Naive thymus-derived CD4-positive, alpha-beta T cell (primary cell): ENCODE results near the gene AIF1L. TPM values are rescaled to one million over a fixed set of nuclear protein-coding genes. Genes with fewer than 3 reads are reported as not detected.
A peak's percentile ranks its signal among the peaks of the same experiment; 100 is the strongest.
"Not testable (repeated sequence)": the region's sequence is repeated elsewhere in the genome, so short reads cannot be mapped to it uniquely, and the experiment has no call there.

ENCODE experiments used
- ATAC-seq: fragments of 150-1000 bp; cut with Tn5 transposase; 2 replicates; pipeline ENCODE4 v1.10.0; 2021; ENCODE audit warnings: mild to moderate bottlenecking, moderate library complexity
- CTCF ChIA-PET: fragments of 350-600 bp; sonication (Branson Sonifier 250); formaldehyde crosslinking; loops from one replicate; lab custom pipeline; 2021; ENCODE audit warnings: antibody characterized with exemption; lab: Charles Lee
- POLR2A ChIA-PET: fragments of 350-600 bp; sonication (Branson Sonifier 250); formaldehyde crosslinking; loops from one replicate; lab custom pipeline; 2021; ENCODE audit warnings: antibody characterized with exemption, inconsistent platforms; lab: Charles Lee
- DNase-seq, 9 donors: peaks; one replicate each; pipeline versions ENCODE4 v3.0.0 to v3.0.0-alpha.2; 2020 to 2022; ENCODE audit warnings: mixed read lengths in 1 of 9
- H3K27ac ChIP-seq: one replicate; pipeline ENCODE4 v1.7.0; 2013; ENCODE audit warnings: mild to moderate bottlenecking, low read depth, low read length, moderate library complexity
- H3K27me3 ChIP-seq, 2 donors: one replicate each; pipeline ENCODE4 v1.7.0; 2013; ENCODE audit warnings: low read length in 2 of 2, mild to moderate bottlenecking in 2 of 2, moderate library complexity in 2 of 2; ENCODE audit not compliant: control insufficient read depth in 2 of 2, insufficient read depth in 2 of 2
- H3K36me3 ChIP-seq, 3 experiments: 1 replicate in 2 of 3; 2 replicates in 1 of 3; pipeline ENCODE4 v1.7.0; 2013; ENCODE audit warnings: low read length in 3 of 3, mild to moderate bottlenecking in 3 of 3, moderate library complexity in 1 of 3; ENCODE audit not compliant: insufficient read depth in 3 of 3, control insufficient read depth in 2 of 3
- H3K4me1 ChIP-seq, 2 donors: one replicate each; pipeline ENCODE4 v1.7.0; 2013; ENCODE audit warnings: low read length in 2 of 2, mild to moderate bottlenecking in 2 of 2, moderate library complexity in 1 of 2; ENCODE audit not compliant: control insufficient read depth in 2 of 2, insufficient read depth in 2 of 2
- H3K4me3 ChIP-seq: 2 replicates; pipeline ENCODE4 v1.7.0; 2013; ENCODE audit warnings: mild to moderate bottlenecking, low read length
- H3K9me3 ChIP-seq, 3 experiments: 1 replicate in 2 of 3; 2 replicates in 1 of 3; pipeline ENCODE4 v1.7.0; 2013; ENCODE audit warnings: low read length in 3 of 3; ENCODE audit not compliant: control insufficient read depth in 2 of 3
- H3K27ac Mint-ChIP-seq, 9 donors: one replicate each; pipeline ENCODE4 v1.8.0; 2020 to 2022; ENCODE audit warnings: mixed read lengths in 9 of 9, mild to moderate bottlenecking in 8 of 9, moderate library complexity in 5 of 9, inconsistent platforms in 2 of 9
- H3K27me3 Mint-ChIP-seq, 5 donors: one replicate each; pipeline ENCODE4 v1.8.0; 2021 to 2022; ENCODE audit warnings: mixed read lengths in 5 of 5, mild to moderate bottlenecking in 1 of 5
- H3K36me3 Mint-ChIP-seq, 5 donors: one replicate each; pipeline ENCODE4 v1.8.0; 2020 to 2022; ENCODE audit warnings: mixed read lengths in 5 of 5, mild to moderate bottlenecking in 3 of 5, inconsistent platforms in 1 of 5
- H3K4me1 Mint-ChIP-seq, 7 donors: one replicate each; pipeline ENCODE4 v1.8.0; 2020 to 2022; ENCODE audit warnings: mixed read lengths in 7 of 7, mild to moderate bottlenecking in 3 of 7, inconsistent platforms in 1 of 7
- H3K4me3 Mint-ChIP-seq, 10 donors: one replicate each; pipeline ENCODE4 v1.8.0; 2020 to 2022; ENCODE audit warnings: mild to moderate bottlenecking in 10 of 10, mixed read lengths in 10 of 10, moderate library complexity in 6 of 10, inconsistent platforms in 2 of 10
- H3K9me3 Mint-ChIP-seq, 11 donors: one replicate each; pipeline ENCODE4 v1.8.0; 2020 to 2022; ENCODE audit warnings: mixed read lengths in 11 of 11, mild to moderate bottlenecking in 4 of 11, inconsistent platforms in 1 of 11, moderate library complexity in 1 of 11
- intact Hi-C, 2 donors: fragments of 100-400 bp; cut with micrococcal nuclease; formaldehyde crosslinking; loops; one replicate each; pipeline ENCODE4 v1.15.1; 2023
- polyA plus RNA-seq, 2 donors: library from polyadenylated mRNA; unstranded; fragments of 300-500 nt; fragmentation: Illumina TruSeq; gene quantifications; one replicate each; pipeline ENCODE4 v1.2.3, GENCODE V29; 2021
- total RNA-seq, 6 experiments: library from RNA in 5 of 6; stranded (reverse) in 5 of 6; gene quantifications; 1 replicate in 5 of 6; 2 replicates in 1 of 6; pipeline ENCODE4 v1.2.3 and lab custom pipeline; 2021 to 2026

AIF1L gene
- total and polyA plus RNA-seq, 7 experiments from 2014 or later = 0.10 to 0.44 (median 0.22) TPM; not detected in 1

DNA sequence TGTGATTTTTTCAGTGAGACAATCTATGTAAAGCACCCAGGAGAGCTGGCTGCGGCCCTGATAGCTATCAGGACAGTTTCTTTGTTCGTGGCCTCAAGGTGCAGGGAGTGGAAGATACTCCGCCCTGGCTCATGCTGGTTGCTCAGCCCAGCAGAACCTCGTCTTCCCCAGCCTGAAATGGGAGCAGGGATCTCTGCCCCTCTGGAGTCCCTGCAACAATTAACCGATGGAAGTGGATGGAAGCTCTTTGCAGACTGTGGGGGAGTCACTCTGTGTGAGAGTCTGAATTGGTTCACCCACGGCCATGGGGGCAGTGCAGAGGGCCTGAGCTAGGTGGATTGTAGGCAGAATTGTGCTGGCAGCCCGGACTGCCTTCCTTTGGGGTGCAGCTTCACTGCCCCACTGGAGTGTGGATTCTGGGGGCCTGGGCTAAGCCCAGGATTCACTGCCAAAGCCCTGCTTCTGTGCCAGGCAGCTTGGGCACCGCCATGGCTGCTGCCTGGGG lies 2.8 kb downstream of the AIF1L start:
- intact Hi-C loops = no loop called here
- H3K36me3 ChIP-seq = no peaks in the 10 kb centered on the region
- H3K9me3 ChIP-seq = no peaks in the 10 kb centered on the region
- no peak overlapping the region for H3K4me3 ChIP-seq
- no peak overlapping the region for H3K27ac ChIP-seq
- peaks cover 0 to 6% of the 10 kb centered on the region in 2 donors for H3K27me3 ChIP-seq
- no peak for ATAC-seq
- CTCF ChIA-PET = no interaction called here
- Mint-ChIP-seq H3K27ac (peak overlapping the region in 1 of 9 donors; percentile 34), H3K4me1 (peaks cover 3 to 12% (median 10%) of the 10 kb centered on the region in 7 donors), H3K27me3 (peaks cover 22 to 37% (median 27%) of the 10 kb centered on the region in 5 donors), H3K4me3 (no peak overlapping the region), H3K36me3 (no peaks in the 10 kb centered on the region), H3K9me3 (no peaks in the 10 kb centered on the region)
- no peaks in the 10 kb centered on the region for H3K4me1 ChIP-seq
- POLR2A ChIA-PET = no interaction called here
- DNase-seq = no peak

DNA sequence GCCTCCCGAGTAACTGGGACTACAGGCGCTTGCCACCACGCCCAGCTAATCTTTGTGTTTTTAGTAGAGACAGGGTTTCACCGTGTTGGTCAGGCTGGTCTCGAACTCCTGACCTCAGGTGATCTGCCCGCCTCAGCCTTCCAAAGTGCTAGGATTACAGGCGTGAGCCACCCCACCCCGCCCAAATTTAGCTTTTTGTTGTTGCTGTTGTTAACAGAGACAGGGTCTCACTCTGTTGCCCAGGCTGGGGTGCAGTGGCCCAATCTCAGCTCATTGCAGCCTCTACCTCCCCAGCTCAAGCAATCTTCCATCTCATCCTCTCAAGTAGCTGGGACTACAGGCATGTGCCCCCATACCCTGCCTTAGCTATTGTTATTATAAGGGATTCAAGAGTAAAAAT lies 3.5 kb downstream of the AIF1L start:
- H3K4me1 Mint-ChIP-seq = peaks cover 3 to 12% (median 10%) of the 10 kb centered on the region in 7 donors
- peaks cover 15 to 30% (median 20%) of the 10 kb centered on the region in 5 donors for H3K27me3 Mint-ChIP-seq
- DNase-seq, H3K36me3 Mint-ChIP-seq, H3K4me3 Mint-ChIP-seq, H3K4me3 ChIP-seq, intact Hi-C loops, H3K4me1 ChIP-seq, H3K36me3 ChIP-seq, H3K27me3 ChIP-seq, H3K9me3 Mint-ChIP-seq, H3K9me3 ChIP-seq, ATAC-seq, H3K27ac Mint-ChIP-seq, H3K27ac ChIP-seq, POLR2A ChIA-PET: not testable (repeated sequence)
- CTCF ChIA-PET = interaction anchor here (0.6 kb wide), 1 partner anchor 1747 kb away, joined by 4 read pairs; no protein-coding TSS in a partner anchor

DNA sequence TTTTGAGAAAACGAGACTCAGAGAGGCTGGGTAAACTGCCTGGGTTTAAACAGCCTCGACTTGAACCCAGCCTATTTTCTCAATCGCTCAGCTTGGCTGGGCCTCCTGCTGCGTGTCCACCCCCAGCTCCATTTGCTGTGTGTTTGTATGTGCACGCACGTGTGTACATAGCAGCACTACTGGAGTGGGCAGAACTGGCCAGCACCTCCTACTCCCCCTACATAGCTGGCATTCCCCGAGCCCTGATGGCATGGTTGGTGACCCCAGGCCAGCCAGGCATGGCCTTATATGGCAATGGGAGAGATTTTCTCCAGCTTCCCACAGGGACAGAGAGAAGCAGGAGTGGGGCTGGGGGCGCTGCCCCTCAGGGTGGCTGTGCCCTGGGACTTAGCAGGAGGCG lies 4.1 kb downstream of the AIF1L start:
- Mint-ChIP-seq H3K27me3 (peaks cover 12 to 24% (median 14%) of the 10 kb centered on the region in 5 donors), H3K27ac (no peak overlapping the region), H3K4me1 (peaks cover 3 to 12% (median 10%) of the 10 kb centered on the region in 7 donors), H3K36me3 (no peaks in the 10 kb centered on the region), H3K4me3 (no peak overlapping the region), H3K9me3 (no peaks in the 10 kb centered on the region)
- Histone ChIP-seq H3K27me3 (no peaks in the 10 kb centered on the region), H3K27ac (no peak overlapping the region), H3K4me1 (no peaks in the 10 kb centered on the region), H3K4me3 (no peak overlapping the region), H3K9me3 (no peaks in the 10 kb centered on the region), H3K36me3 (no peaks in the 10 kb centered on the region)
- intact Hi-C loops = no loop called here
- no peak for ATAC-seq
- ChIA-PET CTCF (interaction anchor here (0.6 kb wide), 1 partner anchor 1747 kb away, joined by 4 read pairs; no protein-coding TSS in a partner anchor), POLR2A (no interaction called here)
- no peak for DNase-seq

DNA sequence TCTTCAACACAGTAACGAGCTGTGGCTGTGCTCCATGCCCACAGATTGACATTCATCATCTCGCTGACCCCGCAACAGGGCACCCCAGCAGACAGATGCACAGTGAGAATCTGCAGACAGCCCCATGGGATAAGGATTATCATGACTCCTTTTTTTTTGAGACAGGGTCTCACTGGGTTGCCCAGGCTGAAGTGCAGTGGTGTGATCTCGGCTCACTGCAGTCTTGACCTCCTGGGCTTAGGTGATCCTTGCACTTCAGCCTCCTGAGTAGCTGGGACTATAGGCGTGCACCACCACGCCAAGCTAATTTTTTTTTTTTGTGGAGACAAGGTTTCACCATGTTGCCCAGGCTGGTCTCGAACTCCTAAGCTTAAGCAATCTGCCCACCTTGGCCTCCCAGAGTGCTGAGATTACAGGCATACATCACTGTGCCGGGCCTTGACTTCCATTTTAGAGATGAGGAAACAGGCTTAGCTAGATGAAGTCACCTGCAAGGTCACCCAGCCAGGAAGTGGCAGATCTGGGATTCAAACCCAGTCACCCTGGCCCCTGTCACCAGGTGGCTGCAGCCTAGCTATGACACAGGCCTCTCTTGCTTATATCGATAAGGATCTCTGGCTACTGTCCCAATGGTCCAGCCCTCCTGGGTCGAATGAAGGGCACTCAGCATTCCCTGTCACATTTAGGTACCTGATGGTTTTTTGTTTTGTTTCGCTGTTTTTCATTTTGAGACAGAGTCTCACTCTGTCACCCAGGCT lies 5.1 kb downstream of the AIF1L start:
- intact Hi-C loops = no loop called here
- peaks cover 0 to 7% (median 5%) of the 10 kb centered on the region in 7 donors for H3K4me1 Mint-ChIP-seq
- ATAC-seq (no peak), DNase-seq (no peak)
- ChIA-PET CTCF (no interaction called here), POLR2A (no interaction called here)
- no peak overlapping the region for H3K27ac Mint-ChIP-seq
- H3K27me3 Mint-ChIP-seq = peaks cover 7 to 17% (median 7%) of the 10 kb centered on the region in 5 donors
- no peaks in the 10 kb centered on the region for H3K4me1 ChIP-seq
- H3K27me3 ChIP-seq = no peaks in the 10 kb centered on the region
- no peak overlapping the region for H3K4me3 ChIP-seq
- H3K36me3 ChIP-seq = no peaks in the 10 kb centered on the region
- no peak overlapping the region for H3K27ac ChIP-seq
- no peaks in the 10 kb centered on the region for H3K36me3 Mint-ChIP-seq
- H3K9me3 Mint-ChIP-seq = no peaks in the 10 kb centered on the region
- no peaks in the 10 kb centered on the region for H3K9me3 ChIP-seq
- H3K4me3 Mint-ChIP-seq = no peak overlapping the region

DNA sequence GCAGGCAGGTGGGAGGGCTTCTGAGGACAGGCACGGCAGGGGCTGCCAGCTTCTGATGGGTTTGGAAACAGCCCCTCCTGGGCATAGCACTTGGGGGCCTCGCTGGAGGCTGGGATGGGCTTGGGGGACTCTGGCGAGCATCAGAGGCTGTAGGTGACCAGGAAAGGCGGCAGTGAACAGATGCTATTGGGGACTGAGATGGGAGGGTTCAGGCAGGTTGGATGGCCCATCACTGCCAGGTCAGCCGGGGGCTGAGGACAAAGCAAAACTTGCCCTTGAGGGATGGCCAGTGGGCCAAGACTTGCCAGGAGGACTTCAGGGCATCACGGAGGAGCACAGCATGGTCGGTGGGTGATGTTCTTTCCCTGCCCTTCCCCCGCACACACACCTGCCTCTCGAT lies 6.7 kb downstream of the AIF1L start:
- Mint-ChIP-seq H3K27ac (no peak overlapping the region), H3K36me3 (no peaks in the 10 kb centered on the region), H3K9me3 (no peaks in the 10 kb centered on the region), H3K4me3 (no peak overlapping the region), H3K27me3 (peaks cover 0 to 5% (median 0%) of the 10 kb centered on the region in 5 donors), H3K4me1 (no peaks in the 10 kb centered on the region)
- Histone ChIP-seq H3K9me3 (no peaks in the 10 kb centered on the region), H3K36me3 (no peaks in the 10 kb centered on the region), H3K27ac (no peak overlapping the region), H3K4me1 (no peaks in the 10 kb centered on the region), H3K27me3 (no peaks in the 10 kb centered on the region), H3K4me3 (no peak overlapping the region)
- ChIA-PET CTCF (no interaction called here), POLR2A (no interaction called here)
- DNase-seq (no peak), ATAC-seq (no peak)
- intact Hi-C loops = no loop called here

DNA sequence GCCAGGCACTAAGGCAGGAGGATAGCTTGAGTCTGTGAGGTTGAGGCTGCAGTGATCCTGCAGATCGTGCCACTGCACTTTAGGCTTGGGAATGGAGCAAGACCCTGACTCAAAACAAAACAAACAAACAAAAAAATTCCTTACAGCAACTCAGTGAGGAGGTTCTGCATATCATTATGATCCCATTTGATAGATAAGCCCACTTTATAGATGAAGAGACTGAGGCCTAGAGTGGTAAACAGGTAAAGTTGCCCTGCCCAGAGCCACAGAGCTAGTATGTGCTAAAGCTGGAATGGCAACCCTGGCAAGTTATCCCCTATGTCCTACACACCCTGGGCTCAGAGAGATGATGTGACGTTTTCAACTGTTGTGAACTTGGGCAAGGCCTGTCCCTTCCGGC lies 7.2 kb downstream of the AIF1L start:
- H3K4me1 ChIP-seq = no peaks in the 10 kb centered on the region
- Mint-ChIP-seq H3K4me3 (no peak overlapping the region), H3K4me1 (no peaks in the 10 kb centered on the region), H3K9me3 (no peaks in the 10 kb centered on the region), H3K27me3 (peaks cover 0 to 3% (median 0%) of the 10 kb centered on the region in 5 donors), H3K36me3 (no peaks in the 10 kb centered on the region), H3K27ac (no peak overlapping the region)
- H3K4me3 ChIP-seq = no peak overlapping the region
- H3K27me3 ChIP-seq = no peaks in the 10 kb centered on the region
- no peaks in the 10 kb centered on the region for H3K9me3 ChIP-seq
- intact Hi-C loops = no loop called here
- H3K36me3 ChIP-seq = no peaks in the 10 kb centered on the region
- DNase-seq (no peak), ATAC-seq (no peak)
- ChIA-PET CTCF (no interaction called here), POLR2A (interaction anchor here (0.6 kb wide), 1 partner anchor 1285 kb away, joined by 3 read pairs; no protein-coding TSS in a partner anchor)
- no peak overlapping the region for H3K27ac ChIP-seq
